Measurements from ENCODE around the gene RAPGEF1. TPM values are rescaled to one million over a fixed set of nuclear protein-coding genes. Genes with fewer than 3 reads are reported as not detected.
"Not testable (repeated sequence)": the region's sequence is repeated elsewhere in the genome, so short reads cannot be mapped to it uniquely, and the experiment has no call there.

RAPGEF1 gene
- total RNA-seq, 1 donor from 2014 or later = 31.3 TPM

- DNase-seq (ENCODE audit: low read depth) = peak; percentile 78
Measured at GRCh38 chr9:131668439-131669268, 71.2 kb downstream of the RAPGEF1 start.

GRCh38 chr9:131668057-131668438, 71.8 kb downstream of the RAPGEF1 start:
- no peak for DNase-seq (ENCODE audit: low read depth)

GRCh38 chr9:131667576-131667975, 72.3 kb downstream of the RAPGEF1 start:
- no peak for DNase-seq (ENCODE audit: low read depth)

- DNase-seq (ENCODE audit: low read depth) = no peak
Measured at GRCh38 chr9:131666774-131667173, 73.1 kb downstream of the RAPGEF1 start.

- no peak for DNase-seq (ENCODE audit: low read depth)
Measured at GRCh38 chr9:131666029-131666428, 73.8 kb downstream of the RAPGEF1 start.

GRCh38 chr9:131663288-131663687, 76.6 kb downstream of the RAPGEF1 start:
- no peak for DNase-seq (ENCODE audit: low read depth)

- DNase-seq (ENCODE audit: low read depth) = not testable (repeated sequence)
Measured at GRCh38 chr9:131662289-131662621, 77.6 kb downstream of the RAPGEF1 start.

GRCh38 chr9:131661568-131662288, 78.1 kb downstream of the RAPGEF1 start:
- DNase-seq (ENCODE audit: low read depth) = no peak

GRCh38 chr9:131660466-131661405, 79.1 kb downstream of the RAPGEF1 start:
- DNase-seq (ENCODE audit: low read depth) = no peak

GRCh38 chr9:131658377-131659129, 81.3 kb downstream of the RAPGEF1 start:
- peak; percentile 97 for DNase-seq (ENCODE audit: low read depth)

- DNase-seq (ENCODE audit: low read depth) = no peak
Measured at GRCh38 chr9:131657940-131658339, 81.9 kb downstream of the RAPGEF1 start.

GRCh38 chr9:131657456-131657855, 82.4 kb downstream of the RAPGEF1 start:
- peak; percentile 54 for DNase-seq (ENCODE audit: low read depth)

- no peak for DNase-seq (ENCODE audit: low read depth)
Measured at GRCh38 chr9:131657037-131657377, 82.9 kb downstream of the RAPGEF1 start.

- DNase-seq (ENCODE audit: low read depth) = no peak
Measured at GRCh38 chr9:131656356-131657036, 83.4 kb downstream of the RAPGEF1 start.

- not testable (repeated sequence) for DNase-seq (ENCODE audit: low read depth)
Measured at GRCh38 chr9:131654369-131654768, 85.5 kb downstream of the RAPGEF1 start.

- DNase-seq (ENCODE audit: low read depth) = peak; percentile 78
Measured at GRCh38 chr9:131651599-131651998, 88.3 kb downstream of the RAPGEF1 start.

- no peak for DNase-seq (ENCODE audit: low read depth)
Measured at GRCh38 chr9:131651160-131651559, 88.7 kb downstream of the RAPGEF1 start.

- no peak for DNase-seq (ENCODE audit: low read depth)
Measured at GRCh38 chr9:131650254-131650653, 89.6 kb downstream of the RAPGEF1 start.

GRCh38 chr9:131649646-131650045, 90.2 kb downstream of the RAPGEF1 start:
- no peak for DNase-seq (ENCODE audit: low read depth)

- no peak for DNase-seq (ENCODE audit: low read depth)
Measured at GRCh38 chr9:131645078-131645776, 94.6 kb downstream of the RAPGEF1 start.
